Suprapubic skin (tissue), 4 donors: ENCODE data around the gene PAPOLG. TPM values are rescaled to one million over a fixed set of nuclear protein-coding genes. Genes with fewer than 3 reads are reported as not detected.
"Not testable (repeated sequence)": the region's sequence is repeated elsewhere in the genome, so short reads cannot be mapped to it uniquely, and the experiment has no call there.

Experiments
- DNase-seq, 2 donors: peaks; one replicate each; pipeline ENCODE4 v3.0.0-alpha.2; 2019; ENCODE audit warnings: low spot score in 2 of 2
- H3K27ac ChIP-seq: fragments of 200-600 bp; sonication (generic); one replicate; pipeline ENCODE4 v1.5.1; 2019
- H3K27me3 ChIP-seq: fragments of 200-600 bp; sonication (generic); one replicate; pipeline ENCODE4 v1.5.1; 2019
- H3K36me3 ChIP-seq: fragments of 200-600 bp; sonication (generic); one replicate; pipeline ENCODE4 v1.5.1; 2019
- H3K4me1 ChIP-seq: fragments of 200-600 bp; sonication (generic); one replicate; pipeline ENCODE4 v1.5.1; 2019
- H3K4me3 ChIP-seq: fragments of 200-600 bp; sonication (generic); one replicate; pipeline ENCODE4 v1.5.1; 2019; ENCODE audit warnings: mild to moderate bottlenecking
- H3K9me3 ChIP-seq: fragments of 200-600 bp; sonication (generic); one replicate; pipeline ENCODE4 v1.5.1; 2019
- CTCF ChIP-seq, 2 donors: fragments of 200-600 bp in 1 of 2; fragments of 450-650 bp in 1 of 2; sonication (generic) in 1 of 2; IDR thresholded peaks; one replicate each; pipeline ENCODE4 v1.5.1; 2016 to 2019; ENCODE audit warnings: antibody characterized with exemption in 2 of 2, mild to moderate bottlenecking in 1 of 2, moderate library complexity in 1 of 2
- EP300 ChIP-seq: sonication (generic); formaldehyde crosslinking; IDR thresholded peaks from one replicate; pipeline ENCODE4 v1.6.1; 2017; ENCODE audit warnings: antibody characterized with exemption
- POLR2A ChIP-seq, 2 donors: fragments of 450-650 bp; IDR thresholded peaks; one replicate each; pipeline ENCODE4 v1.6.1; 2017; ENCODE audit warnings: antibody characterized with exemption in 2 of 2, mild to moderate bottlenecking in 2 of 2, moderate library complexity in 2 of 2
- POLR2AphosphoS5 ChIP-seq, 3 donors: sonication (generic); formaldehyde crosslinking; IDR thresholded peaks; one replicate each; pipeline ENCODE4 v1.6.1; 2017; ENCODE audit warnings: antibody characterized with exemption in 3 of 3
- WGBS: methylation state at CpG from one replicate; pipeline ENCODE4 v1.1.5; 2018; 5-methylcytosine and 5-hydroxymethylcytosine counted together
- total RNA-seq, 4 donors: library from RNA; depleted of rRNA; stranded (reverse); fragments of >200 nt; gene quantifications; one replicate each; pipeline ENCODE4 v1.1.0, GENCODE V29; 2016

PAPOLG gene
- total RNA-seq, 4 donors from 2014 or later = 15.4 to 23.0 (median 19.5) TPM

- H3K4me3 ChIP-seq = no peak overlapping the region
- no peaks in the 10 kb centered on the region for H3K9me3 ChIP-seq
- DNase-seq = no peak
- WGBS = 87% methylated on average over 6 of the region's 6 CpGs
- H3K36me3 ChIP-seq = no peaks in the 10 kb centered on the region
- TF ChIP-seq POLR2AphosphoS5 (IDR thresholded peaks at IDR 0.05) (no peak), POLR2A (IDR thresholded peaks at IDR 0.05) (no peak), EP300 (no peak), CTCF (IDR thresholded peaks at IDR 0.05) (no peak)
- H3K27me3 ChIP-seq = no peaks in the 10 kb centered on the region
- H3K4me1 ChIP-seq = no peaks in the 10 kb centered on the region
- H3K27ac ChIP-seq = no peak overlapping the region
Measured at GRCh38 chr2:60821587-60822302, 65.7 kb downstream of the PAPOLG start.

- no peak overlapping the region for H3K4me3 ChIP-seq
- no peak for DNase-seq
- no peak for TF ChIP-seq POLR2A (IDR thresholded peaks at IDR 0.05)
- TF ChIP-seq EP300 = no peak
- TF ChIP-seq CTCF (IDR thresholded peaks at IDR 0.05) = no peak
- TF ChIP-seq POLR2AphosphoS5 (IDR thresholded peaks at IDR 0.05) = no peak
- no peak overlapping the region for H3K27ac ChIP-seq
- no peaks in the 10 kb centered on the region for H3K9me3 ChIP-seq
- no peaks in the 10 kb centered on the region for H3K4me1 ChIP-seq
- H3K27me3 ChIP-seq = no peaks in the 10 kb centered on the region
- H3K36me3 ChIP-seq = no peaks in the 10 kb centered on the region
- WGBS = 45% methylated on average over 4 of the region's 4 CpGs
Measured at GRCh38 chr2:60822987-60823386, 66.9 kb downstream of the PAPOLG start.

- Histone ChIP-seq H3K9me3 (no peaks in the 10 kb centered on the region), H3K27ac (no peak overlapping the region), H3K4me1 (no peaks in the 10 kb centered on the region), H3K27me3 (no peaks in the 10 kb centered on the region), H3K36me3 (no peaks in the 10 kb centered on the region), H3K4me3 (no peak overlapping the region)
- 86% methylated on average over 10 of the region's 10 CpGs for WGBS
- DNase-seq = no peak
- TF ChIP-seq POLR2A (IDR thresholded peaks at IDR 0.05) (no peak), EP300 (no peak), CTCF (IDR thresholded peaks at IDR 0.05) (no peak), POLR2AphosphoS5 (IDR thresholded peaks at IDR 0.05) (no peak)
Measured at GRCh38 chr2:60823694-60824305, 67.7 kb downstream of the PAPOLG start.

GRCh38 chr2:60825666-60826065 is 69.6 kb downstream of the PAPOLG start:
- no peak overlapping the region for H3K4me3 ChIP-seq
- WGBS = 37% methylated on average over 2 of the region's 2 CpGs
- TF ChIP-seq POLR2A (IDR thresholded peaks at IDR 0.05) (no peak), EP300 (no peak)
- no peaks in the 10 kb centered on the region for H3K9me3 ChIP-seq
- H3K27me3 ChIP-seq = no peaks in the 10 kb centered on the region
- no peak for DNase-seq
- H3K4me1 ChIP-seq = no peaks in the 10 kb centered on the region
- H3K36me3 ChIP-seq = no peaks in the 10 kb centered on the region
- no peak overlapping the region for H3K27ac ChIP-seq

GRCh38 chr2:60826111-60826510 is 70.0 kb downstream of the PAPOLG start:
- no peaks in the 10 kb centered on the region for H3K36me3 ChIP-seq
- no peak for DNase-seq
- no peak overlapping the region for H3K27ac ChIP-seq
- no peaks in the 10 kb centered on the region for H3K9me3 ChIP-seq
- TF ChIP-seq EP300 (no peak), POLR2A (IDR thresholded peaks at IDR 0.05) (no peak), CTCF (IDR thresholded peaks at IDR 0.05) (no peak), POLR2AphosphoS5 (IDR thresholded peaks at IDR 0.05) (no peak)
- H3K4me1 ChIP-seq = no peaks in the 10 kb centered on the region
- WGBS = 86% methylated on average over 2 of the region's 2 CpGs
- H3K27me3 ChIP-seq = no peaks in the 10 kb centered on the region
- H3K4me3 ChIP-seq = no peak overlapping the region

GRCh38 chr2:60826860-60827259 is 70.8 kb downstream of the PAPOLG start:
- not testable (repeated sequence) for H3K9me3 ChIP-seq, DNase-seq, H3K4me3 ChIP-seq, H3K27ac ChIP-seq, H3K36me3 ChIP-seq, H3K27me3 ChIP-seq, H3K4me1 ChIP-seq
- WGBS = 83% methylated on average over 3 of the region's 3 CpGs
